HepG2 (cell line): Measurements from ENCODE around the gene VPS9D1. TPM values are rescaled to one million over a fixed set of nuclear protein-coding genes. Genes with fewer than 3 reads are reported as not detected.
A peak's percentile ranks its signal among the peaks of the same experiment; 100 is the strongest.

ENCODE experiments used
- CBX5 ChIP-seq: sonication (generic); formaldehyde crosslinking; IDR thresholded peaks from 2 replicates; pipeline ENCODE4 v1.4.0; 2020; ENCODE audit warnings: missing genetic modification reagents, borderline replicate concordance
- CENPX ChIP-seq: sonication (generic); formaldehyde crosslinking; IDR thresholded peaks from 2 replicates; pipeline ENCODE4 v1.9.0; 2021; ENCODE audit warnings: mild to moderate bottlenecking, missing genetic modification reagents, moderate library complexity
- GLI4 ChIP-seq: sonication (generic); formaldehyde crosslinking; IDR thresholded peaks from 2 replicates; pipeline ENCODE4 v1.5.1; 2020; ENCODE audit warnings: missing genetic modification reagents, mild to moderate bottlenecking, moderate library complexity, borderline replicate concordance
- HES4 ChIP-seq: sonication (generic); formaldehyde crosslinking; IDR thresholded peaks from 2 replicates; pipeline ENCODE4 v1.9.0; 2021; ENCODE audit warnings: mild to moderate bottlenecking, missing genetic modification reagents, borderline replicate concordance
- HOXA3 ChIP-seq: sonication (generic); formaldehyde crosslinking; IDR thresholded peaks from 2 replicates; pipeline ENCODE4 v1.5.0; 2020; ENCODE audit warnings: missing genetic modification reagents
- KAT8 ChIP-seq: IDR thresholded peaks from 2 replicates; pipeline ENCODE4 v1.6.1; 2016; ENCODE audit warnings: missing genetic modification reagents, missing compliant biosample characterization
- KDM5B ChIP-seq: sonication (generic); formaldehyde crosslinking; IDR thresholded peaks from 2 replicates; pipeline ENCODE4 v1.4.0; 2020; ENCODE audit warnings: missing genetic modification reagents, mild to moderate bottlenecking, borderline replicate concordance
- NAIF1 ChIP-seq: sonication (generic); formaldehyde crosslinking; IDR thresholded peaks from 2 replicates; pipeline ENCODE4 v1.5.0; 2020; ENCODE audit warnings: mild to moderate bottlenecking, missing genetic modification reagents, borderline replicate concordance
- NCOA2 ChIP-seq: sonication (generic); formaldehyde crosslinking; IDR thresholded peaks from 2 replicates; pipeline ENCODE4 v1.8.0; 2022; ENCODE audit warnings: inconsistent platforms
- PLRG1 ChIP-seq: fragments of 450-650 bp; conservative IDR thresholded peaks from 2 replicates; pipeline ENCODE4 v1.6.1; 2016
- RBAK ChIP-seq: sonication (generic); formaldehyde crosslinking; IDR thresholded peaks from 2 replicates; pipeline ENCODE4 v1.5.1; 2020; ENCODE audit warnings: mild to moderate bottlenecking, missing genetic modification reagents
- SRSF9 ChIP-seq: fragments of 200-400 bp; formaldehyde crosslinking; IDR thresholded peaks from 2 replicates; pipeline ENCODE4 v1.6.1; 2018; ENCODE audit warnings: borderline replicate concordance, mild to moderate bottlenecking, low read depth, low read length; ENCODE audit not compliant: insufficient read depth, poor library complexity, severe bottlenecking
- ZBTB1 ChIP-seq: sonication (generic); formaldehyde crosslinking; IDR thresholded peaks from 2 replicates; pipeline ENCODE4 v1.4.0; 2020; ENCODE audit warnings: missing genetic modification reagents, borderline replicate concordance
- ZNF224 ChIP-seq: sonication (generic); formaldehyde crosslinking; IDR thresholded peaks from 2 replicates; pipeline ENCODE4 v1.5.0; 2020; ENCODE audit warnings: mild to moderate bottlenecking, missing genetic modification reagents
- ZNF331 ChIP-seq: sonication (generic); formaldehyde crosslinking; IDR thresholded peaks from 2 replicates; pipeline ENCODE4 v1.4.0; 2020; ENCODE audit warnings: missing genetic modification reagents
- ZNF430 ChIP-seq: sonication (generic); formaldehyde crosslinking; IDR thresholded peaks from 2 replicates; pipeline ENCODE4 v1.9.0; 2021; ENCODE audit warnings: mild to moderate bottlenecking, missing genetic modification reagents
- ZNF432 ChIP-seq: sonication (generic); formaldehyde crosslinking; IDR thresholded peaks from 2 replicates; pipeline ENCODE4 v1.5.0; 2020; ENCODE audit warnings: missing genetic modification reagents, mild to moderate bottlenecking, borderline replicate concordance
- ZNF775 ChIP-seq: sonication (generic); formaldehyde crosslinking; IDR thresholded peaks from 2 replicates; pipeline ENCODE4 v1.4.0; 2020; ENCODE audit warnings: missing genetic modification reagents, mild to moderate bottlenecking, moderate library complexity, borderline replicate concordance
- ZNF839 ChIP-seq: sonication (generic); formaldehyde crosslinking; IDR thresholded peaks from 2 replicates; pipeline ENCODE4 v1.4.0; 2020; ENCODE audit warnings: missing genetic modification reagents, mild to moderate bottlenecking, borderline replicate concordance
- ZSCAN25 ChIP-seq: sonication (generic); formaldehyde crosslinking; IDR thresholded peaks from 2 replicates; pipeline ENCODE4 v1.8.0; 2022; ENCODE audit warnings: mild to moderate bottlenecking, missing genetic modification reagents
- polyA plus RNA-seq, 8 experiments: library from polyadenylated mRNA; depleted of rRNA in 3 of 8; stranded (reverse) in 7 of 8; unstranded in 1 of 8; fragments of >200 nt; fragmentation: Illumina TruSeq in 4 of 8; extraction: Trizol in 4 of 8; gene quantifications; 2 replicates each; pipeline versions ENCODE4 v1.2.1 to v1.2.3, GENCODE V29; 2011 to 2016; ENCODE audit warnings: low read depth in 4 of 8, missing spikeins in 1 of 8, mixed read lengths in 1 of 8; ENCODE audit not compliant: insufficient read depth in 1 of 8
- total RNA-seq, 5 experiments: library from RNA; depleted of rRNA; stranded (reverse); fragments of >200 nt; fragmentation: Illumina TruSeq; extraction: Trizol; gene quantifications; 2 replicates each; pipeline ENCODE4 v1.2.3, GENCODE V29; 2016; ENCODE audit warnings: low read depth in 1 of 5
- TF ChIP-seq, protein P1 (sequence below): sonication (generic); formaldehyde crosslinking; IDR thresholded peaks from 2 replicates; pipeline ENCODE4 v1.9.0; 2021; ENCODE audit warnings: missing genetic modification reagents, borderline replicate concordance
- TF ChIP-seq, protein P2 (sequence below): IDR thresholded peaks from 2 replicates; pipeline ENCODE4 v1.6.1; 2016; ENCODE audit warnings: low read depth, borderline replicate concordance
- TF ChIP-seq, protein P3 (sequence below): sonication (generic); formaldehyde crosslinking; IDR thresholded peaks from 2 replicates; pipeline ENCODE4 v1.5.0; 2020; ENCODE audit warnings: mild to moderate bottlenecking, missing genetic modification reagents, borderline replicate concordance

The VPS9D1 gene
- total and polyA plus RNA-seq, 2 of the 13 experiments (the other 11 are each of a cell fraction or from before 2014, with no cell fraction given) = 10.1 to 13.2 TPM

- TF ChIP-seq ZNF224 = no peak
- TF ChIP-seq, protein P1, sequence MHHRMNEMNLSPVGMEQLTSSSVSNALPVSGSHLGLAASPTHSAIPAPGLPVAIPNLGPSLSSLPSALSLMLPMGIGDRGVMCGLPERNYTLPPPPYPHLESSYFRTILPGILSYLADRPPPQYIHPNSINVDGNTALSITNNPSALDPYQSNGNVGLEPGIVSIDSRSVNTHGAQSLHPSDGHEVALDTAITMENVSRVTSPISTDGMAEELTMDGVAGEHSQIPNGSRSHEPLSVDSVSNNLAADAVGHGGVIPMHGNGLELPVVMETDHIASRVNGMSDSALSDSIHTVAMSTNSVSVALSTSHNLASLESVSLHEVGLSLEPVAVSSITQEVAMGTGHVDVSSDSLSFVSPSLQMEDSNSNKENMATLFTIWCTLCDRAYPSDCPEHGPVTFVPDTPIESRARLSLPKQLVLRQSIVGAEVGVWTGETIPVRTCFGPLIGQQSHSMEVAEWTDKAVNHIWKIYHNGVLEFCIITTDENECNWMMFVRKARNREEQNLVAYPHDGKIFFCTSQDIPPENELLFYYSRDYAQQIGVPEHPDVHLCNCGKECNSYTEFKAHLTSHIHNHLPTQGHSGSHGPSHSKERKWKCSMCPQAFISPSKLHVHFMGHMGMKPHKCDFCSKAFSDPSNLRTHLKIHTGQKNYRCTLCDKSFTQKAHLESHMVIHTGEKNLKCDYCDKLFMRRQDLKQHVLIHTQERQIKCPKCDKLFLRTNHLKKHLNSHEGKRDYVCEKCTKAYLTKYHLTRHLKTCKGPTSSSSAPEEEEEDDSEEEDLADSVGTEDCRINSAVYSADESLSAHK (CRISPR knock-in tag) = no peak
- peak; percentile 87 for TF ChIP-seq ZSCAN25
- TF ChIP-seq, protein P2, sequence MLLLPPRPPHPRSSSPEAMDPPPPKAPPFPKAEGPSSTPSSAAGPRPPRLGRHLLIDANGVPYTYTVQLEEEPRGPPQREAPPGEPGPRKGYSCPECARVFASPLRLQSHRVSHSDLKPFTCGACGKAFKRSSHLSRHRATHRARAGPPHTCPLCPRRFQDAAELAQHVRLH (CRISPR knock-in tag) = no peak
- peak; percentile 50 for TF ChIP-seq HOXA3 (CRISPR knock-in tag)
- TF ChIP-seq, protein P3, sequence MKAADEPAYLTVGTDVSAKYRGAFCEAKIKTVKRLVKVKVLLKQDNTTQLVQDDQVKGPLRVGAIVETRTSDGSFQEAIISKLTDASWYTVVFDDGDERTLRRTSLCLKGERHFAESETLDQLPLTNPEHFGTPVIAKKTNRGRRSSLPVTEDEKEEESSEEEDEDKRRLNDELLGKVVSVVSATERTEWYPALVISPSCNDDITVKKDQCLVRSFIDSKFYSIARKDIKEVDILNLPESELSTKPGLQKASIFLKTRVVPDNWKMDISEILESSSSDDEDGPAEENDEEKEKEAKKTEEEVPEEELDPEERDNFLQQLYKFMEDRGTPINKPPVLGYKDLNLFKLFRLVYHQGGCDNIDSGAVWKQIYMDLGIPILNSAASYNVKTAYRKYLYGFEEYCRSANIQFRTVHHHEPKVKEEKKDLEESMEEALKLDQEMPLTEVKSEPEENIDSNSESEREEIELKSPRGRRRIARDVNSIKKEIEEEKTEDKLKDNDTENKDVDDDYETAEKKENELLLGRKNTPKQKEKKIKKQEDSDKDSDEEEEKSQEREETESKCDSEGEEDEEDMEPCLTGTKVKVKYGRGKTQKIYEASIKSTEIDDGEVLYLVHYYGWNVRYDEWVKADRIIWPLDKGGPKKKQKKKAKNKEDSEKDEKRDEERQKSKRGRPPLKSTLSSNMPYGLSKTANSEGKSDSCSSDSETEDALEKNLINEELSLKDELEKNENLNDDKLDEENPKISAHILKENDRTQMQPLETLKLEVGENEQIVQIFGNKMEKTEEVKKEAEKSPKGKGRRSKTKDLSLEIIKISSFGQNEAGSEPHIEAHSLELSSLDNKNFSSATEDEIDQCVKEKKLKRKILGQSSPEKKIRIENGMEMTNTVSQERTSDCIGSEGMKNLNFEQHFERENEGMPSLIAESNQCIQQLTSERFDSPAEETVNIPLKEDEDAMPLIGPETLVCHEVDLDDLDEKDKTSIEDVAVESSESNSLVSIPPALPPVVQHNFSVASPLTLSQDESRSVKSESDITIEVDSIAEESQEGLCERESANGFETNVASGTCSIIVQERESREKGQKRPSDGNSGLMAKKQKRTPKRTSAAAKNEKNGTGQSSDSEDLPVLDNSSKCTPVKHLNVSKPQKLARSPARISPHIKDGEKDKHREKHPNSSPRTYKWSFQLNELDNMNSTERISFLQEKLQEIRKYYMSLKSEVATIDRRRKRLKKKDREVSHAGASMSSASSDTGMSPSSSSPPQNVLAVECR = peak; percentile 74
- TF ChIP-seq KAT8 (CRISPR knock-in tag) = no peak; the same call in 1 of the 2 replicates
- no peak for TF ChIP-seq ZNF432 (CRISPR knock-in tag)
- no peak for TF ChIP-seq ZNF430 (CRISPR knock-in tag)
- TF ChIP-seq PLRG1 = no peak
- TF ChIP-seq GLI4 (CRISPR knock-in tag) = no peak
- TF ChIP-seq ZNF839 (CRISPR knock-in tag) = no peak
- TF ChIP-seq NAIF1 (CRISPR knock-in tag) = no peak
- TF ChIP-seq ZNF775 = no peak
- TF ChIP-seq SRSF9 = no peak
- TF ChIP-seq CBX5 (CRISPR knock-in tag) = no peak
- TF ChIP-seq HES4 (CRISPR knock-in tag) = 0 out of 2 replicates have a peak, but pooled peaks have one; percentile 21
- TF ChIP-seq ZBTB1 (CRISPR knock-in tag) = 0 out of 2 replicates have a peak, but pooled peaks have one; percentile 66
- TF ChIP-seq ZNF331 (CRISPR knock-in tag) = peak; percentile 24; the same call in 1 of the 2 replicates
- TF ChIP-seq RBAK (CRISPR knock-in tag) = peak; percentile 54; the same call in 1 of the 2 replicates
- no peak; the same call in 1 of the 2 replicates for TF ChIP-seq KDM5B (CRISPR knock-in tag)
- TF ChIP-seq NCOA2 (CRISPR knock-in tag) = peak; percentile 65
- TF ChIP-seq CENPX = no peak
Measured at GRCh38 chr16:89693931-89694783, 26.5 kb downstream of the VPS9D1 start (continued).
